GM23338 (cell line): ENCODE data around the gene KRTAP12-2.

Source experiments
- CTCF ChIP-seq, 2 experiments: fragments of 200-600 bp in 1 of 2; sonication (generic) in 1 of 2; conservative IDR thresholded peaks; 2 replicates each; pipeline versions ENCODE4 v1.5.1 to v1.6.1; 2016 to 2017; ENCODE audit warnings: antibody characterized with exemption in 2 of 2, low read depth in 2 of 2, mild to moderate bottlenecking in 2 of 2, moderate library complexity in 1 of 2
- EZH2 ChIP-seq: fragments of 200-600 bp; sonication (generic); IDR thresholded peaks from one replicate; pipeline ENCODE4 v1.8.0; 2017; ENCODE audit warnings: antibody characterized with exemption, mild to moderate bottlenecking, low read depth; ENCODE audit not compliant: unreplicated experiment
- POLR2AphosphoS5 ChIP-seq: IDR thresholded peaks from 2 replicates; pipeline ENCODE4 v1.6.1; 2016; ENCODE audit warnings: antibody characterized with exemption, low read depth
- ZNF331 ChIP-seq: fragments of 250-450 bp; sonication (Bioruptor Pico); IDR thresholded peaks from 2 replicates; pipeline ENCODE4 v1.5.0; 2020; ENCODE audit warnings: low read depth, mild to moderate bottlenecking, moderate library complexity

- TF ChIP-seq CTCF (conservative IDR thresholded peaks at IDR 0.05; ENCODE audit: low read depth in 2 of 2) = no peak
- TF ChIP-seq POLR2AphosphoS5 = no peak
- peak; percentile 84 for TF ChIP-seq EZH2
- TF ChIP-seq ZNF331 (CRISPR knock-in tag) = no peak
These were observed 42.9 kb upstream of the KRTAP12-2 start for GRCh38 chr21:44709426-44710293.
